Stimulated activated CD4-positive, alpha-beta T cell treated with anti-CD3 and anti-CD28 coated beads, Interleukin-4, amount 100 ng/mL, for 4 hours (primary cell): Measurements from ENCODE around the gene TNNT2.
A peak's percentile ranks its signal among the peaks of the same experiment; 100 is the strongest.

ENCODE experiments used
- DNase-seq, 2 experiments: peaks; one replicate each; pipeline ENCODE4 v3.0.0-alpha.2; 2020

TNNT2 gene

GRCh38 chr1:201354901-201355295 is 22.6 kb downstream of the TNNT2 start:
- no peak for DNase-seq

- DNase-seq: no peak
Observed at GRCh38 chr1:201354151-201354900, 23.2 kb downstream of the TNNT2 start.

GRCh38 chr1:201353186-201353940 is 24.1 kb downstream of the TNNT2 start:
- no peak for DNase-seq

- no peak for DNase-seq
Observed at GRCh38 chr1:201351617-201352016, 25.9 kb downstream of the TNNT2 start.

- no peak for DNase-seq
Observed at GRCh38 chr1:201350884-201351283, 26.6 kb downstream of the TNNT2 start.

GRCh38 chr1:201350361-201350725 is 27.1 kb downstream of the TNNT2 start:
- no peak for DNase-seq

- DNase-seq: no peak
Observed at GRCh38 chr1:201349092-201349491, 28.4 kb downstream of the TNNT2 start.

GRCh38 chr1:201348211-201348566 is 29.3 kb downstream of the TNNT2 start:
- DNase-seq: peak in 1 of 2 experiments; percentile 5

GRCh38 chr1:201347498-201348210 is 29.8 kb downstream of the TNNT2 start:
- no peak for DNase-seq

- DNase-seq: no peak
Observed at GRCh38 chr1:201346987-201347386, 30.5 kb downstream of the TNNT2 start.

- DNase-seq: no peak
Observed at GRCh38 chr1:201346337-201346939, 31.0 kb downstream of the TNNT2 start.

GRCh38 chr1:201345081-201345355 is 32.5 kb downstream of the TNNT2 start:
- no peak for DNase-seq

GRCh38 chr1:201344206-201345080 is 33.0 kb downstream of the TNNT2 start:
- DNase-seq: no peak

- no peak for DNase-seq
Observed at GRCh38 chr1:201341377-201341776, 36.1 kb downstream of the TNNT2 start.

- DNase-seq: no peak
Observed at GRCh38 chr1:201336711-201337450, 40.6 kb downstream of the TNNT2 start.

- DNase-seq: no peak
Observed at GRCh38 chr1:201335901-201336300, 41.6 kb downstream of the TNNT2 start.

GRCh38 chr1:201335174-201335870 is 42.2 kb downstream of the TNNT2 start:
- DNase-seq: no peak

- DNase-seq: no peak
Observed at GRCh38 chr1:201334325-201335173, 42.9 kb downstream of the TNNT2 start.

- no peak for DNase-seq
Observed at GRCh38 chr1:201332616-201333335, 44.7 kb downstream of the TNNT2 start.

GRCh38 chr1:201332021-201332420 is 45.5 kb downstream of the TNNT2 start:
- no peak for DNase-seq
